ENCODE results near the gene SACM1L.

The SACM1L gene

GRCh38 chr3:45760878-45761711 lies 71.9 kb downstream of the SACM1L start:
- no peak overlapping the region for H3K4me3 ChIP-seq (ENCODE audit: low read depth, low read length)
- TF ChIP-seq CTCF (IDR thresholded peaks at IDR 0.05; ENCODE audit: borderline replicate concordance, insufficient read depth, low read depth, low read length): peak; percentile 88

GRCh38 chr3:45761831-45762230 lies 72.6 kb downstream of the SACM1L start:
- TF ChIP-seq CTCF (IDR thresholded peaks at IDR 0.05; ENCODE audit: borderline replicate concordance, insufficient read depth, low read depth, low read length): no peak
- H3K4me3 ChIP-seq (ENCODE audit: low read depth, low read length): no peak overlapping the region

GRCh38 chr3:45762647-45763302 lies 73.6 kb downstream of the SACM1L start:
- no peak overlapping the region for H3K4me3 ChIP-seq (ENCODE audit: low read depth, low read length)
- no peak for TF ChIP-seq CTCF (IDR thresholded peaks at IDR 0.05; ENCODE audit: borderline replicate concordance, insufficient read depth, low read depth, low read length)

- TF ChIP-seq CTCF (IDR thresholded peaks at IDR 0.05; ENCODE audit: borderline replicate concordance, insufficient read depth, low read depth, low read length): no peak
Measured at GRCh38 chr3:45763303-45763675, 74.1 kb downstream of the SACM1L start.

GRCh38 chr3:45765266-45765851 lies 76.2 kb downstream of the SACM1L start:
- no peak overlapping the region for H3K4me3 ChIP-seq (ENCODE audit: low read depth, low read length)

More at GRCh38 chr3:45763303-45763675, 74.1 kb downstream of the SACM1L start:
- no peak overlapping the region for H3K4me3 ChIP-seq (ENCODE audit: low read depth, low read length)

GRCh38 chr3:45765958-45766357 lies 76.8 kb downstream of the SACM1L start:
- H3K4me3 ChIP-seq (ENCODE audit: low read depth, low read length): no peak overlapping the region
- TF ChIP-seq CTCF (IDR thresholded peaks at IDR 0.05; ENCODE audit: borderline replicate concordance, insufficient read depth, low read depth, low read length): no peak

More at GRCh38 chr3:45765266-45765851, 76.2 kb downstream of the SACM1L start:
- TF ChIP-seq CTCF (IDR thresholded peaks at IDR 0.05; ENCODE audit: borderline replicate concordance, insufficient read depth, low read depth, low read length): no peak
